Keratinocyte (primary cell): ENCODE data around the gene SOCS3. TPM values are rescaled to one million over a fixed set of nuclear protein-coding genes. Genes with fewer than 3 reads are reported as not detected.

Experiments
- DNase-seq: peaks from one replicate; pipeline ENCODE4 v3.0.0-alpha.2; 2011; ENCODE audit warnings: low read depth, missing footprints, low spot score
- FAIRE-seq: peaks from 2 replicates; lab custom pipeline; 2011; peaks lifted over from hg19 to GRCh38; lab: Jason Lieb, UNC
- H2AFZ ChIP-seq: 2 replicates; pipeline ENCODE4 v1.6.0; 2012; ENCODE audit warnings: low read length, control low read depth, inconsistent platforms; ENCODE audit not compliant: control insufficient read depth
- H3K27ac ChIP-seq: 2 replicates; pipeline ENCODE4 v1.5.1; 2011; ENCODE audit warnings: low read length; ENCODE audit not compliant: control insufficient read depth, insufficient read depth
- H3K27me3 ChIP-seq: 3 replicates; pipeline ENCODE4 v1.6.0; 2011; ENCODE audit warnings: low read length; ENCODE audit not compliant: control insufficient read depth, insufficient read depth; ENCODE audit errors: extremely low read depth
- H3K36me3 ChIP-seq, 2 experiments: 2 replicates in 1 of 2; 3 replicates in 1 of 2; pipeline ENCODE4 v1.5.1; 2011; ENCODE audit warnings: low read length in 2 of 2, mild to moderate bottlenecking in 1 of 2; ENCODE audit not compliant: control insufficient read depth in 2 of 2, insufficient read depth in 2 of 2; ENCODE audit errors: extremely low read depth in 1 of 2
- H3K4me1 ChIP-seq: 3 replicates; pipeline ENCODE4 v1.5.1; 2011; ENCODE audit warnings: low read length; ENCODE audit not compliant: control insufficient read depth, insufficient read depth; ENCODE audit errors: extremely low read depth
- H3K4me2 ChIP-seq: 3 replicates; pipeline ENCODE4 v1.6.0; 2011; ENCODE audit warnings: low read depth, low read length; ENCODE audit not compliant: control insufficient read depth, insufficient read depth; ENCODE audit errors: extremely low read depth
- H3K4me3 ChIP-seq, 3 experiments: fragments of 200-600 bp in 1 of 3; sonication (generic) in 1 of 3; 2 replicates in 2 of 3; 3 replicates in 1 of 3; pipeline ENCODE4 v1.5.1; 2011 to 2016; ENCODE audit warnings: low read length in 3 of 3, mild to moderate bottlenecking in 3 of 3, control low read depth in 2 of 3, inconsistent platforms in 1 of 3, low read depth in 1 of 3, mixed read lengths in 1 of 3, mixed run types in 1 of 3, moderate library complexity in 1 of 3; ENCODE audit not compliant: control insufficient read depth in 2 of 3, insufficient read depth in 2 of 3; ENCODE audit errors: extremely low read depth in 1 of 3
- H3K79me2 ChIP-seq: 2 replicates; pipeline ENCODE4 v1.6.0; 2012; ENCODE audit warnings: low read length; ENCODE audit not compliant: control insufficient read depth, insufficient read depth
- H3K9ac ChIP-seq: 3 replicates; pipeline ENCODE4 v1.6.0; 2011; ENCODE audit warnings: low read length; ENCODE audit not compliant: control insufficient read depth, insufficient read depth; ENCODE audit errors: extremely low read depth
- H3K9me1 ChIP-seq: 3 replicates; pipeline ENCODE4 v1.6.0; 2011; ENCODE audit warnings: low read length; ENCODE audit not compliant: control insufficient read depth, insufficient read depth; ENCODE audit errors: extremely low read depth
- H3K9me3 ChIP-seq: 2 replicates; pipeline ENCODE4 v1.5.1; 2012; ENCODE audit warnings: low read depth, low read length; ENCODE audit not compliant: control insufficient read depth
- H4K20me1 ChIP-seq: 3 replicates; pipeline ENCODE4 v1.6.0; 2011; ENCODE audit warnings: low read length; ENCODE audit not compliant: control insufficient read depth, insufficient read depth; ENCODE audit errors: extremely low read depth
- EZH2 ChIP-seq: IDR thresholded peaks from one replicate; pipeline ENCODE4 v1.6.1; 2012; ENCODE audit warnings: inconsistent platforms, mild to moderate bottlenecking, low read length, moderate library complexity
- dilution Hi-C: fragments of 300-500 bp; cut with MboI; formaldehyde crosslinking; loops from one replicate; pipeline ENCODE4 v1.7.0; 2020; ENCODE audit warnings: low sequenced_read_pairs; ENCODE audit not compliant: extremely low pct_ligation_motif_present
- polyA plus RNA-seq, 5 experiments: library from polyadenylated mRNA; depleted of rRNA in 3 of 5; stranded (reverse) in 3 of 5; stranded (forward) in 1 of 5; unstranded in 1 of 5; fragments of >200 nt; gene quantifications; 1 replicate in 1 of 5; 2 replicates in 3 of 5; 3 replicates in 1 of 5; pipeline versions ENCODE4 v1.2.1 to v1.2.3, GENCODE V29; 2011 to 2012; ENCODE audit warnings: missing spikeins in 2 of 5, low read depth in 1 of 5, low replicate concordance in 1 of 5
- TF ChIP-seq, protein P1 (sequence below), 3 experiments: IDR thresholded peaks in 1 of 3; conservative IDR thresholded peaks in 1 of 3; optimal IDR thresholded peaks in 1 of 3; 2 replicates in 2 of 3; 3 replicates in 1 of 3; pipeline versions ENCODE3 to v1.5.1; 2011; ENCODE audit warnings: low read length in 3 of 3, mild to moderate bottlenecking in 3 of 3, moderate library complexity in 2 of 3, control low read depth in 1 of 3, inconsistent platforms in 1 of 3; ENCODE audit not compliant: insufficient read depth in 2 of 3; ENCODE audit errors: extremely low read depth in 1 of 3

The SOCS3 gene
- polyA plus RNA-seq, 1 donor (not counting 4 experiments of a cell fraction or from before 2014, with no cell fraction given), result 9.4 TPM

DNA sequence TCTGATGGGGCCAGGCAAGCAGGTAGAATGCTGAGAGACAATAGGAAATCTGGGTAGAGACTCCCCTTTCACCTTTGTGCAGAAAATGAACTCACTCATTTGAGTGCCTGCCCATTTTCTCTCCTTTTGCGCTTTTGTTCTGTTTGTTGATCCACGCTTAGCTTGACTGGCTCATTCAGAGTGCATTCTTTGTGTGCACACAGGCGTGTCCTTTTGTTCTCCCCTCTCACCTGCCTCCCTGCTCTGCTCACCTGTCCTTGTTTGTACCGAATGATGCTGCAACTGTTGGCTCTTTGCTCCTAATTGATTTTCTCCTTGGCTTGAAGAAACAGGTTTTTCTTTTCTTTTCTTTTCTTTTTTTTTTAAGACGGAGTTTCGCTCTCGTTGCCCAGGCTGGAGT lies 34.3 kb upstream of the SOCS3 start:
- H3K27ac ChIP-seq, result no peak overlapping the region
- TF ChIP-seq EZH2, result no peak
- TF ChIP-seq, protein P1, sequence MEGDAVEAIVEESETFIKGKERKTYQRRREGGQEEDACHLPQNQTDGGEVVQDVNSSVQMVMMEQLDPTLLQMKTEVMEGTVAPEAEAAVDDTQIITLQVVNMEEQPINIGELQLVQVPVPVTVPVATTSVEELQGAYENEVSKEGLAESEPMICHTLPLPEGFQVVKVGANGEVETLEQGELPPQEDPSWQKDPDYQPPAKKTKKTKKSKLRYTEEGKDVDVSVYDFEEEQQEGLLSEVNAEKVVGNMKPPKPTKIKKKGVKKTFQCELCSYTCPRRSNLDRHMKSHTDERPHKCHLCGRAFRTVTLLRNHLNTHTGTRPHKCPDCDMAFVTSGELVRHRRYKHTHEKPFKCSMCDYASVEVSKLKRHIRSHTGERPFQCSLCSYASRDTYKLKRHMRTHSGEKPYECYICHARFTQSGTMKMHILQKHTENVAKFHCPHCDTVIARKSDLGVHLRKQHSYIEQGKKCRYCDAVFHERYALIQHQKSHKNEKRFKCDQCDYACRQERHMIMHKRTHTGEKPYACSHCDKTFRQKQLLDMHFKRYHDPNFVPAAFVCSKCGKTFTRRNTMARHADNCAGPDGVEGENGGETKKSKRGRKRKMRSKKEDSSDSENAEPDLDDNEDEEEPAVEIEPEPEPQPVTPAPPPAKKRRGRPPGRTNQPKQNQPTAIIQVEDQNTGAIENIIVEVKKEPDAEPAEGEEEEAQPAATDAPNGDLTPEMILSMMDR (optimal IDR thresholded peaks at IDR 0.05 in 1 of 3, IDR thresholded peaks at IDR 0.05 in 1 of 3, conservative IDR thresholded peaks at IDR 0.05 in 1 of 3; ENCODE audit: extremely low read depth in 1 of 3, insufficient read depth in 2 of 3, low read length in 3 of 3), result no peak
- peaks cover 17% of the 10 kb centered on the region for H3K9me1 ChIP-seq
- H3K9me3 ChIP-seq, result no peaks in the 10 kb centered on the region
- dilution Hi-C loops, result no loop called here
- peaks cover 34% of the 10 kb centered on the region for H3K4me1 ChIP-seq
- no peak overlapping the region for H3K9ac ChIP-seq
- no peaks in the 10 kb centered on the region for H3K27me3 ChIP-seq
- H2AFZ ChIP-seq, result no peak overlapping the region
- no peak for DNase-seq
- H3K4me2 ChIP-seq, result no peak overlapping the region
- peaks cover 64% of the 10 kb centered on the region for H3K79me2 ChIP-seq
- no peak overlapping the region for H3K4me3 ChIP-seq
- peaks cover 24 to 50% of the 10 kb centered on the region in 2 experiments for H3K36me3 ChIP-seq
- peaks cover 17% of the 10 kb centered on the region for H4K20me1 ChIP-seq
- FAIRE-seq, result no peak

DNA sequence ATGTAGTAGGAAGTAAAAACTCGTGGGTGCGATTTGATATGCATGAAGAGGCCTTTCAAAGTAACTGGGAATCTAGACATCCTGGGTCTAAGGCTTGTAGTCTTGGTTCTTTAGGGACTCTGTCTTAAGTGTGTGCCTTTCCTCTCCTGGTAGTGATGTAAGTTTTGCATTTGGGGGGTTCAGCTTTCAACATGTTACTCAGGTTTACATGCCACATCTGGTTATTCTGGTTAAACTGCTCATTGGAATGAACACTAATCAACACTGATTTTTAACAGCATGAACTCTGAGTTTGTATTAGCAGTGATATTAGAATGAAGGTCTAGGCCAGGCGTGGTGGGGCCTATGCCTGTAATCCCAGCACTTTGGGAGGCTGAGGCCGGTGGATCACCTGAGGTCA lies 33.7 kb upstream of the SOCS3 start:
- Histone ChIP-seq H3K27me3 (no peaks in the 10 kb centered on the region), H3K36me3 (peaks cover 18 to 44% of the 10 kb centered on the region in 2 experiments), H3K4me1 (peaks cover 30% of the 10 kb centered on the region), H3K4me3 (no peak overlapping the region), H4K20me1 (peaks cover 22% of the 10 kb centered on the region), H3K27ac (no peak overlapping the region), H3K9me1 (peaks cover 19% of the 10 kb centered on the region), H2AFZ (no peak overlapping the region), H3K79me2 (peaks cover 67% of the 10 kb centered on the region), H3K9me3 (no peaks in the 10 kb centered on the region), H3K4me2 (no peak overlapping the region), H3K9ac (no peak overlapping the region)
- dilution Hi-C loops, result no loop called here
- FAIRE-seq, result peak; percentile 20
- TF ChIP-seq, protein P1 (optimal IDR thresholded peaks at IDR 0.05 in 1 of 3, IDR thresholded peaks at IDR 0.05 in 1 of 3, conservative IDR thresholded peaks at IDR 0.05 in 1 of 3; ENCODE audit: extremely low read depth in 1 of 3, insufficient read depth in 2 of 3, low read length in 3 of 3), result no peak
- TF ChIP-seq EZH2, result no peak
- no peak for DNase-seq
